ENCODE data around the gene MRPL28.

DNA sequence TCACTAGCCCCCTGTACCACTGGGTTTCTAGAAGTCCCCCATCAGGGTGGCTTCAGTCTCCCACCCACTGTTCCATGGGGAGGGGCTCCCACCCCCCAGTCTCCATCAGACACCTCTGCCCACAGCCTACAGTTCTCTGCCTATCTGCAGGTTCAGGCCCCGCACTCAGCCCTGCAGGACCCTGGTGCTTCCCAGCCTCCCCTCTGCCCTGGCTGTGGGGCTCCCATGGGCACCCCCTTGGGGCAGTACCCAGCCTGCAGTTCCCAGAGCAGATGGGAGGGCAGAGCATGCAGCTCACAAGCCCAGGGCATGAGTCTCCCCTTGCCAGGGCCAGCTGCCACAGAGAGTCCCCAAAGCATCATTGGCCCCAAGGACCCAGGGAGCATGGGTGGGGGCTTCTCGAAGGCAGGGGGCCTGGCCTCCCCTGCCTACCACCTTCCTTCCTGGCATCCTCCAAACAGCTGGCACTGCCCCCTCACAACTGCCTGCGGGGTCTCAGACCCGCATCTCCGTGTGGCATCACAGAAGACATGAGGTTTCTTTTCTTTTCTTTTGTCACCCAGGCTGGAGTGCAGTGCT, 2.8 kb upstream of the MRPL28 start:
- TF ChIP-seq, protein P1, sequence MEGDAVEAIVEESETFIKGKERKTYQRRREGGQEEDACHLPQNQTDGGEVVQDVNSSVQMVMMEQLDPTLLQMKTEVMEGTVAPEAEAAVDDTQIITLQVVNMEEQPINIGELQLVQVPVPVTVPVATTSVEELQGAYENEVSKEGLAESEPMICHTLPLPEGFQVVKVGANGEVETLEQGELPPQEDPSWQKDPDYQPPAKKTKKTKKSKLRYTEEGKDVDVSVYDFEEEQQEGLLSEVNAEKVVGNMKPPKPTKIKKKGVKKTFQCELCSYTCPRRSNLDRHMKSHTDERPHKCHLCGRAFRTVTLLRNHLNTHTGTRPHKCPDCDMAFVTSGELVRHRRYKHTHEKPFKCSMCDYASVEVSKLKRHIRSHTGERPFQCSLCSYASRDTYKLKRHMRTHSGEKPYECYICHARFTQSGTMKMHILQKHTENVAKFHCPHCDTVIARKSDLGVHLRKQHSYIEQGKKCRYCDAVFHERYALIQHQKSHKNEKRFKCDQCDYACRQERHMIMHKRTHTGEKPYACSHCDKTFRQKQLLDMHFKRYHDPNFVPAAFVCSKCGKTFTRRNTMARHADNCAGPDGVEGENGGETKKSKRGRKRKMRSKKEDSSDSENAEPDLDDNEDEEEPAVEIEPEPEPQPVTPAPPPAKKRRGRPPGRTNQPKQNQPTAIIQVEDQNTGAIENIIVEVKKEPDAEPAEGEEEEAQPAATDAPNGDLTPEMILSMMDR (conservative IDR thresholded peaks at IDR 0.05 in 1 of 2, IDR thresholded peaks at IDR 0.05 in 1 of 2; ENCODE audit: extremely low read depth in 1 of 2, insufficient read depth in 1 of 2, low read depth in 1 of 2, low read length in 2 of 2): no peak
- no peak for TF ChIP-seq EZH2 (IDR thresholded peaks at IDR 0.05; ENCODE audit: borderline replicate concordance, low read length)
